Stomach (tissue), 9 donors: ENCODE results near the gene TTLL1. TPM values are rescaled to one million over a fixed set of nuclear protein-coding genes. Genes with fewer than 3 reads are reported as not detected.

Experiments used
- DNase-seq, 2 donors: peaks; one replicate each; pipeline versions ENCODE4 v3.0.0 to v3.0.0-alpha.2; 2013 to 2019
- H3K27ac ChIP-seq, 5 donors: fragments of 200-600 bp in 4 of 5; sonication (generic) in 4 of 5; one replicate each; pipeline ENCODE4 v1.5.1; 2013 to 2019; ENCODE audit warnings: mild to moderate bottlenecking in 1 of 5, moderate library complexity in 1 of 5
- H3K27me3 ChIP-seq, 3 donors: fragments of 200-600 bp; sonication (generic); one replicate each; pipeline ENCODE4 v1.5.1; 2017 to 2019; ENCODE audit warnings: mixed run types in 1 of 3
- H3K36me3 ChIP-seq, 4 donors: fragments of 200-600 bp; sonication (generic); 1 replicate in 3 of 4; 2 replicates in 1 of 4; pipeline ENCODE4 v1.5.1; 2016 to 2019
- H3K4me1 ChIP-seq, 4 donors: fragments of 200-600 bp; sonication (generic); one replicate each; pipeline ENCODE4 v1.5.1; 2016 to 2019
- H3K4me3 ChIP-seq, 4 donors: fragments of 200-600 bp; sonication (generic) in 3 of 4; one replicate each; pipeline ENCODE4 v1.5.1; 2016 to 2019; ENCODE audit warnings: mild to moderate bottlenecking in 1 of 4
- H3K9me3 ChIP-seq, 4 donors: fragments of 200-600 bp; sonication (generic); one replicate each; pipeline ENCODE4 v1.5.1; 2016 to 2019
- CTCF ChIP-seq, 7 experiments: fragments of 450-650 bp in 4 of 7; fragments of 200-600 bp in 3 of 7; sonication (generic) in 3 of 7; IDR thresholded peaks; one replicate each; pipeline ENCODE4 v1.5.1; 2016 to 2019; ENCODE audit warnings: antibody characterized with exemption in 7 of 7, control low read depth in 2 of 7, mild to moderate bottlenecking in 1 of 7
- EP300 ChIP-seq: sonication (generic); formaldehyde crosslinking; IDR thresholded peaks from one replicate; pipeline ENCODE4 v1.6.1; 2017; ENCODE audit warnings: antibody characterized with exemption
- POLR2A ChIP-seq, 4 donors: fragments of 450-650 bp; IDR thresholded peaks; one replicate each; pipeline ENCODE4 v1.6.1; 2016; ENCODE audit warnings: antibody characterized with exemption in 4 of 4, control low read depth in 2 of 4, mild to moderate bottlenecking in 1 of 4, moderate library complexity in 1 of 4
- POLR2AphosphoS5 ChIP-seq, 3 donors: sonication (generic); formaldehyde crosslinking; IDR thresholded peaks; one replicate each; pipeline ENCODE4 v1.6.1; 2016; ENCODE audit warnings: antibody characterized with exemption in 3 of 3
- WGBS, 5 donors: extraction: QIAGEN DNeasy Blood & Tissue Kit in 3 of 5; methylation state at CpG; one replicate each; pipeline versions ENCODE4 v1.1.5 to v1.1.7; 2013 to 2018; 5-methylcytosine and 5-hydroxymethylcytosine counted together
- intact Hi-C: fragments of 100-400 bp; cut with DNase I; formaldehyde crosslinking; loops from one replicate; pipeline ENCODE4 v1.15.1; 2023; ENCODE audit warnings: low total_unique reads
- polyA plus RNA-seq, 3 donors: library from polyadenylated mRNA; stranded (reverse); fragments of 200-250 nt; gene quantifications; one replicate each; pipeline ENCODE4 v1.2.3, GENCODE V29; 2013
- total RNA-seq, 5 donors: library from RNA; depleted of rRNA; stranded (reverse); fragments of >200 nt; gene quantifications; one replicate each; pipeline versions ENCODE4 v1.1.0 to v1.2.3, GENCODE V29; 2014 to 2016
- donor health status: healthy with polysubstance abuse.
- donor health status: Bipolar disorder and iron deficiency.
- donor health status: healthy.

Gene TTLL1
- total and polyA plus RNA-seq, 8 donors = 3.3 to 16.3 (median 4.8) TPM; not detected in 2

- no peaks in the 10 kb centered on the region for H3K36me3 ChIP-seq
- 78 to 95% (median 93%) methylated on average over 4 of the region's 4 CpGs for WGBS, 5 donors
- DNase-seq = no peak
- H3K9me3 ChIP-seq = no peaks in the 10 kb centered on the region
- TF ChIP-seq POLR2A (IDR thresholded peaks at IDR 0.05) = no peak
- TF ChIP-seq POLR2AphosphoS5 (IDR thresholded peaks at IDR 0.05) = no peak
- TF ChIP-seq EP300 = no peak
- no peak for TF ChIP-seq CTCF (IDR thresholded peaks at IDR 0.05)
- H3K27ac ChIP-seq = peak overlapping the region in 3 of 5 donors; percentile 34 to 64 (median 62)
- peaks cover 45 to 93% (median 77%) of the 10 kb centered on the region in 4 donors for H3K4me1 ChIP-seq
- H3K4me3 ChIP-seq = no peak overlapping the region
- H3K27me3 ChIP-seq = no peaks in the 10 kb centered on the region
- intact Hi-C loops = no loop called here
Measured at GRCh38 chr22:43008509-43008908, 80.7 kb downstream of the TTLL1 start.

DNA sequence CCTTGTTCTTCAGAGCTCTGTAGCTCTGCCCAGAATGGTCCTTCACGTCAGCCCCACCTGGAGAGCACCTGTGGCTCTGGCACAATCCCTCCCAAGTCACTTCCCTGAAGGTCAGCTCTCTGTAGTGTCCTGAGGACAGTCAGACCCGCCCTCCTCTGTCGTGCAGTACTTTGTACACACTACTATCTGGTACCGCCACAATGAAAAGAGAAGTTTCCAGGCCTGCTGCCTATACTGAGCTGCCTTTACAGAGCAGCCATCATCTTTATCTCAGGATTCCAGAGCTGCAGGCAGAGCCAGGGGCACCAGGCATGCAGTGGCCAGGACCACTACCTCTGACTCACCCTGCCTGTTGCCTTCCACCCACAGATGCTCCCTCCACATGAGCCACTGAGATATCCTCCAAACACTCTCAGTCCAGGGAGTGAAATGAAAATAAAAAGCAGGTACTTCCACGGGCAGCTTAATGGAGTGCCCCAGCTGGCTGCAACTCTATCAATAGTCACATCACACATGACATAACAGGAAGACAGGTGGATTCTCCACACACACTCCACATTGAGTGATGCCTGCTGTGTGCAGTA is 81.6 kb downstream of the TTLL1 start:
- no peaks in the 10 kb centered on the region for H3K27me3 ChIP-seq
- TF ChIP-seq CTCF (IDR thresholded peaks at IDR 0.05) = no peak
- no peak for TF ChIP-seq POLR2A (IDR thresholded peaks at IDR 0.05)
- no peak for TF ChIP-seq EP300
- TF ChIP-seq POLR2AphosphoS5 (IDR thresholded peaks at IDR 0.05) = peak in 2 of 3 donors; percentile 54 to 61
- peaks cover 46 to 93% (median 71%) of the 10 kb centered on the region in 4 donors for H3K4me1 ChIP-seq
- DNase-seq = peak; percentile 72 to 79
- intact Hi-C loops = no loop called here
- H3K36me3 ChIP-seq = no peaks in the 10 kb centered on the region
- no peak overlapping the region for H3K4me3 ChIP-seq
- H3K27ac ChIP-seq = peak overlapping the region; percentile 7 to 64 (median 47)
- H3K9me3 ChIP-seq = no peaks in the 10 kb centered on the region
- WGBS, 5 donors = 27 to 46% (median 34%) methylated on average over 5 of the region's 5 CpGs

GRCh38 chr22:43006753-43007152 is 82.4 kb downstream of the TTLL1 start:
- Histone ChIP-seq H3K36me3 (no peaks in the 10 kb centered on the region), H3K27me3 (no peaks in the 10 kb centered on the region), H3K4me3 (no peak overlapping the region), H3K9me3 (no peaks in the 10 kb centered on the region), H3K27ac (peak overlapping the region in 1 of 5 donors; percentile 47), H3K4me1 (peaks cover 54 to 94% (median 72%) of the 10 kb centered on the region in 4 donors)
- no peak for DNase-seq
- TF ChIP-seq POLR2AphosphoS5 (IDR thresholded peaks at IDR 0.05) (no peak), POLR2A (IDR thresholded peaks at IDR 0.05) (no peak), CTCF (IDR thresholded peaks at IDR 0.05) (no peak), EP300 (no peak)
- WGBS, 5 donors = 90 to 95% (median 94%) methylated on average over 7 of the region's 7 CpGs
- intact Hi-C loops = no loop called here

- 93 to 99% (median 97%) methylated on average over 5 of the region's 5 CpGs for WGBS, 5 donors
- Histone ChIP-seq H3K4me3 (no peak overlapping the region), H3K9me3 (no peaks in the 10 kb centered on the region), H3K36me3 (no peaks in the 10 kb centered on the region), H3K27me3 (no peaks in the 10 kb centered on the region), H3K27ac (no peak overlapping the region), H3K4me1 (peaks cover 61 to 94% (median 75%) of the 10 kb centered on the region in 4 donors)
- TF ChIP-seq POLR2AphosphoS5 (IDR thresholded peaks at IDR 0.05) (no peak), POLR2A (IDR thresholded peaks at IDR 0.05) (no peak), EP300 (no peak), CTCF (IDR thresholded peaks at IDR 0.05) (no peak)
- DNase-seq = no peak
- intact Hi-C loops = no loop called here
Measured at GRCh38 chr22:43006016-43006505, 83.1 kb downstream of the TTLL1 start.
